ENCODE data around the gene CATSPERE.

GRCh38 chr1:244642526-244642925 is 181.5 kb downstream of the CATSPERE start:
- TF ChIP-seq CTCF (IDR thresholded peaks at IDR 0.05) (no peak), POLR2A (IDR thresholded peaks at IDR 0.05) (no peak)
